GM12892 (cell line): Measurements from ENCODE around the gene LY86.

Experiments used
- POLR2A ChIP-seq: IDR thresholded peaks from 2 replicates; pipeline ENCODE4 v1.6.1; 2011; ENCODE audit warnings: low read depth, low read length, control low read depth
- POLR2AphosphoS5 ChIP-seq: IDR thresholded peaks from 2 replicates; pipeline ENCODE4 v1.6.1; 2011; ENCODE audit warnings: low read depth, low read length, control low read depth

DNA sequence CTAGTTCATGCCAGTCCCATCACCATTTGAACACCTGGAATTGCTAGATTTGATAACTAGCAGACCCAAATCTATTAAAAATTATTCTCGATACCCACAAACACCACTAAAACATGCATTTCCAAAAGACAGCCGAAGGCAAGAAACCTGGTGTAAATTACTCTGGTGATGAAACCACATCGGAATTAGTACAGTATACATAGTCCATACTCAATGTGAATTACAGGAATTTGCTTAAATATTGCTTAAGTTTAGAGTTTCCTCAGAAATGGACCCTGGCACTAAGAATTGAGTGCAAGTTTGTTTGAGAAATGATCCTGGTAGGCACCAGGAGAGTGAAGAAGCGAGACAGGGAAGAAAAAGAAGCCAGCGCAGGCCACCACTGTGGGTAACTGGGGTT is 13.7 kb downstream of the LY86 start:
- TF ChIP-seq POLR2AphosphoS5 (no peak), POLR2A (no peak)
